HG03066 (cell line): ENCODE measurements around the gene TLE4.

ENCODE experiments used
- ATAC-seq: cut with Tn5 transposase; IDR thresholded peaks from one replicate; pipeline ENCODE4 v1.9.1; 2021; ENCODE audit warnings: low read depth; ENCODE audit not compliant: unreplicated experiment

The TLE4 gene

GRCh38 chr9:79765466-79765865 lies 193.7 kb downstream of the TLE4 start:
- no peak for ATAC-seq

- no peak for ATAC-seq
These were observed 194.3 kb downstream of the TLE4 start for GRCh38 chr9:79766091-79766490.

- ATAC-seq: no peak
These were observed 196.4 kb downstream of the TLE4 start for GRCh38 chr9:79768194-79768593.

GRCh38 chr9:79769476-79770275 lies 197.9 kb downstream of the TLE4 start:
- ATAC-seq: no peak

GRCh38 chr9:79774356-79774755 lies 202.6 kb downstream of the TLE4 start:
- ATAC-seq: no peak
